HepG2 (cell line): ENCODE measurements around the gene SOCS3. TPM values are rescaled to one million over a fixed set of nuclear protein-coding genes. Genes with fewer than 3 reads are reported as not detected.

Source experiments
- GFI1 ChIP-seq: sonication (generic); formaldehyde crosslinking; IDR thresholded peaks from 2 replicates; pipeline ENCODE4 v1.5.0; 2020; ENCODE audit warnings: missing genetic modification reagents, mild to moderate bottlenecking, borderline replicate concordance
- GZF1 ChIP-seq: sonication (generic); formaldehyde crosslinking; IDR thresholded peaks from 2 replicates; pipeline ENCODE4 v1.5.1; 2020; ENCODE audit warnings: mild to moderate bottlenecking, missing genetic modification reagents
- HNF4G ChIP-seq, 2 experiments: sonication (generic) in 1 of 2; formaldehyde crosslinking in 1 of 2; IDR thresholded peaks; 2 replicates each; pipeline versions ENCODE4 v1.4.0 to v1.6.1; 2011 to 2020; ENCODE audit warnings: borderline replicate concordance in 2 of 2, low read depth in 2 of 2, mild to moderate bottlenecking in 2 of 2, low read length in 1 of 2, missing genetic modification reagents in 1 of 2, moderate library complexity in 1 of 2
- MIER3 ChIP-seq: IDR thresholded peaks from 2 replicates; pipeline ENCODE4 v1.6.1; 2016; ENCODE audit warnings: missing compliant biosample characterization, borderline replicate concordance
- MTF2 ChIP-seq: sonication (generic); formaldehyde crosslinking; IDR thresholded peaks from 2 replicates; pipeline ENCODE4 v1.5.0; 2020; ENCODE audit warnings: missing genetic modification reagents, borderline replicate concordance
- PHB2 ChIP-seq: fragments of 450-650 bp; IDR thresholded peaks from 2 replicates; pipeline ENCODE4 v1.6.1; 2018; ENCODE audit not compliant: partially characterized antibody
- RBM22 ChIP-seq: fragments of 200-400 bp; formaldehyde crosslinking; optimal IDR thresholded peaks from 2 replicates; pipeline ENCODE3; 2017; ENCODE audit warnings: mild to moderate bottlenecking, low read length, moderate library complexity
- SOX13 ChIP-seq, 3 experiments: fragments of 450-650 bp in 1 of 3; sonication (generic) in 1 of 3; formaldehyde crosslinking in 1 of 3; IDR thresholded peaks in 2 of 3; conservative IDR thresholded peaks in 1 of 3; 2 replicates each; pipeline versions ENCODE4 v1.5.0 to v1.6.1; 2016 to 2020; ENCODE audit warnings: antibody characterized with exemption in 1 of 3, mild to moderate bottlenecking in 1 of 3, missing compliant biosample characterization in 1 of 3, missing genetic modification reagents in 1 of 3, moderate library complexity in 1 of 3
- ZKSCAN1 ChIP-seq: fragments of 150-350 bp; IDR thresholded peaks from 2 replicates; pipeline ENCODE4 v1.6.1; 2014; ENCODE audit warnings: low read length
- ZNF30 ChIP-seq: sonication (generic); formaldehyde crosslinking; IDR thresholded peaks from 2 replicates; pipeline ENCODE4 v1.5.0; 2020; ENCODE audit warnings: mild to moderate bottlenecking, missing genetic modification reagents
- ZNF44 ChIP-seq: sonication (generic); formaldehyde crosslinking; IDR thresholded peaks from 2 replicates; pipeline ENCODE4 v1.5.1; 2020; ENCODE audit warnings: mild to moderate bottlenecking, missing genetic modification reagents
- polyA plus RNA-seq, 8 experiments: library from polyadenylated mRNA; depleted of rRNA in 3 of 8; stranded (reverse) in 7 of 8; unstranded in 1 of 8; fragments of >200 nt; fragmentation: Illumina TruSeq in 4 of 8; extraction: Trizol in 4 of 8; gene quantifications; 2 replicates each; pipeline versions ENCODE4 v1.2.1 to v1.2.3, GENCODE V29; 2011 to 2016; ENCODE audit warnings: low read depth in 4 of 8, missing spikeins in 1 of 8, mixed read lengths in 1 of 8; ENCODE audit not compliant: insufficient read depth in 1 of 8
- total RNA-seq, 5 experiments: library from RNA; depleted of rRNA; stranded (reverse); fragments of >200 nt; fragmentation: Illumina TruSeq; extraction: Trizol; gene quantifications; 2 replicates each; pipeline ENCODE4 v1.2.3, GENCODE V29; 2016; ENCODE audit warnings: low read depth in 1 of 5
- TF ChIP-seq, protein P1 (sequence below): IDR thresholded peaks from 2 replicates; pipeline ENCODE4 v1.6.1; 2016; ENCODE audit warnings: low read depth, control low read depth
- TF ChIP-seq, protein P2 (sequence below): sonication (generic); formaldehyde crosslinking; IDR thresholded peaks from 2 replicates; pipeline ENCODE4 v1.4.0; 2020; ENCODE audit warnings: missing genetic modification reagents
- TF ChIP-seq, protein P3 (sequence below): sonication (generic); formaldehyde crosslinking; IDR thresholded peaks from 2 replicates; pipeline ENCODE4 v1.8.0; 2022; ENCODE audit warnings: mild to moderate bottlenecking, missing genetic modification reagents; ENCODE audit not compliant: insufficient replicate concordance
- TF ChIP-seq, protein P4 (sequence below): sonication (generic); formaldehyde crosslinking; IDR thresholded peaks from 2 replicates; pipeline ENCODE4 v1.5.0; 2020; ENCODE audit warnings: missing genetic modification reagents, mild to moderate bottlenecking, borderline replicate concordance
- TF ChIP-seq, protein P5 (sequence below): sonication (generic); formaldehyde crosslinking; IDR thresholded peaks from 2 replicates; pipeline ENCODE4 v1.8.0; 2022; ENCODE audit warnings: mild to moderate bottlenecking, missing genetic modification reagents, borderline replicate concordance
- TF ChIP-seq, protein P6 (sequence below): sonication (generic); formaldehyde crosslinking; IDR thresholded peaks from 2 replicates; pipeline ENCODE4 v1.4.0; 2020; ENCODE audit warnings: missing genetic modification reagents

Gene SOCS3
- total and polyA plus RNA-seq, 2 of the 13 experiments (the other 11 are each of a cell fraction or from before 2014, with no cell fraction given): 0.77 to 2.4 TPM

DNA sequence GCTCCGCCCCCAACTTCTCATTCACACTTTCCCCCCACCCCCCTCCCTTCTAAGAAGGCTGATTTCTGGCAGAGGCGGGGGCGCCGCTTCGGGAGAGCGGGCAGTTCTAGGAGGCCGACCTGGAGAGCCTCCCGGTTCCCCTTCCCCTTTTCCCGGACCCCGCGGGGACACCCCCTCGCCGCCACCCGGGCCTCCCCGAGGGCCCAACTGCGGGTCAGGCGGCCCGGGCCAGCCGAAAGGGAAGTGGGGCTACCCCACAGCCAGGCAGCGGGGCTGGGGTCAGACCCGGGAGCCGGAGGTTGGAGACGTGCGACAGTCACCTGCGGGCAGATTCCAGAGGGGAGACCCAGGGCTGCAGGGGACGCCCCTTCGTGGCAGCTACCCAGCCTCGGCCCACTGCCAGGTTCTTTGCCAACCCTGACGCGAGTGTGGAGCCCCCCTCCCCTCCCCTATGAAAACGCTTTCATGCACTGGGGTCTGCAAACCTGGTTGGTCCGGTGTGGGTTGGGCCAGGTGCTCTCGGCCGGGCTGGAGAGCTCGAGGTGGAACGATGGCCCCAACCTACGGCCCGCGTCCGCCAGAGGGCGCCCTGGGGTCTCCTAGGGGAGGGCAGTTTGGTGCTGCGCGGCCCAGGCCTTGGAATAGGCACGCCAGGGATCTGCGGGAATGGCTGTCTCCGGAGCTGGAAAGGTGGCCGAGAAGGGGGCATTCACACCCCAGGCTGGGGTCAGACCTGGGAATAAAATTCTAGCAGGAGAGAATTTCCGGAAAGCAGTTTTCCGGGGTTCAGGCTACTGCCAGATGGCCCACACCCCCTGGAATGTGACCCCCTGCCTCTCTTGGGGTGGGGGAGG, 721 bp upstream of the SOCS3 start (continued):
- TF ChIP-seq, protein P1, sequence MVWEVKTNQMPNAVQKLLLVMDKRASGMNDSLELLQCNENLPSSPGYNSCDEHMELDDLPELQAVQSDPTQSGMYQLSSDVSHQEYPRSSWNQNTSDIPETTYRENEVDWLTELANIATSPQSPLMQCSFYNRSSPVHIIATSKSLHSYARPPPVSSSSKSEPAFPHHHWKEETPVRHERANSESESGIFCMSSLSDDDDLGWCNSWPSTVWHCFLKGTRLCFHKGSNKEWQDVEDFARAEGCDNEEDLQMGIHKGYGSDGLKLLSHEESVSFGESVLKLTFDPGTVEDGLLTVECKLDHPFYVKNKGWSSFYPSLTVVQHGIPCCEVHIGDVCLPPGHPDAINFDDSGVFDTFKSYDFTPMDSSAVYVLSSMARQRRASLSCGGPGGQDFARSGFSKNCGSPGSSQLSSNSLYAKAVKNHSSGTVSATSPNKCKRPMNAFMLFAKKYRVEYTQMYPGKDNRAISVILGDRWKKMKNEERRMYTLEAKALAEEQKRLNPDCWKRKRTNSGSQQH (CRISPR knock-in tag): no peak
- TF ChIP-seq, protein P2, sequence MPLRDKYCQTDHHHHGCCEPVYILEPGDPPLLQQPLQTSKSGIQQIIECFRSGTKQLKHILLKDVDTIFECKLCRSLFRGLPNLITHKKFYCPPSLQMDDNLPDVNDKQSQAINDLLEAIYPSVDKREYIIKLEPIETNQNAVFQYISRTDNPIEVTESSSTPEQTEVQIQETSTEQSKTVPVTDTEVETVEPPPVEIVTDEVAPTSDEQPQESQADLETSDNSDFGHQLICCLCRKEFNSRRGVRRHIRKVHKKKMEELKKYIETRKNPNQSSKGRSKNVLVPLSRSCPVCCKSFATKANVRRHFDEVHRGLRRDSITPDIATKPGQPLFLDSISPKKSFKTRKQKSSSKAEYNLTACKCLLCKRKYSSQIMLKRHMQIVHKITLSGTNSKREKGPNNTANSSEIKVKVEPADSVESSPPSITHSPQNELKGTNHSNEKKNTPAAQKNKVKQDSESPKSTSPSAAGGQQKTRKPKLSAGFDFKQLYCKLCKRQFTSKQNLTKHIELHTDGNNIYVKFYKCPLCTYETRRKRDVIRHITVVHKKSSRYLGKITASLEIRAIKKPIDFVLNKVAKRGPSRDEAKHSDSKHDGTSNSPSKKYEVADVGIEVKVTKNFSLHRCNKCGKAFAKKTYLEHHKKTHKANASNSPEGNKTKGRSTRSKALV (CRISPR knock-in tag): peak; percentile 94
- TF ChIP-seq ZKSCAN1 (no peak), ZNF30 (CRISPR knock-in tag) (no peak), PHB2 (no peak), ZNF44 (CRISPR knock-in tag) (no peak), GZF1 (CRISPR knock-in tag) (0 out of 2 replicates have a peak, but pooled peaks have one; percentile 79), GFI1 (CRISPR knock-in tag) (no peak), RBM22 (no peak), SOX13 (IDR thresholded peaks at IDR 0.05) (no peak), SOX13 (CRISPR knock-in tag; conservative IDR thresholded peaks at IDR 0.05 in 1 of 2, IDR thresholded peaks at IDR 0.05 in 1 of 2) (peak in 1 of 2 experiments; percentile 66; a peak in 2 of 4 replicates), HNF4G (IDR thresholded peaks at IDR 0.05; ENCODE audit: borderline replicate concordance, low read depth, low read length) (no peak; the same call in 1 of the 2 replicates), HNF4G (CRISPR knock-in tag; IDR thresholded peaks at IDR 0.05; ENCODE audit: borderline replicate concordance, low read depth) (peak; percentile 71; the same call in 1 of the 2 replicates), MTF2 (CRISPR knock-in tag) (peak; percentile 86; the same call in 1 of the 2 replicates), MIER3 (0 out of 2 replicates have a peak, but pooled peaks have one; percentile 31)
- TF ChIP-seq, protein P3, sequence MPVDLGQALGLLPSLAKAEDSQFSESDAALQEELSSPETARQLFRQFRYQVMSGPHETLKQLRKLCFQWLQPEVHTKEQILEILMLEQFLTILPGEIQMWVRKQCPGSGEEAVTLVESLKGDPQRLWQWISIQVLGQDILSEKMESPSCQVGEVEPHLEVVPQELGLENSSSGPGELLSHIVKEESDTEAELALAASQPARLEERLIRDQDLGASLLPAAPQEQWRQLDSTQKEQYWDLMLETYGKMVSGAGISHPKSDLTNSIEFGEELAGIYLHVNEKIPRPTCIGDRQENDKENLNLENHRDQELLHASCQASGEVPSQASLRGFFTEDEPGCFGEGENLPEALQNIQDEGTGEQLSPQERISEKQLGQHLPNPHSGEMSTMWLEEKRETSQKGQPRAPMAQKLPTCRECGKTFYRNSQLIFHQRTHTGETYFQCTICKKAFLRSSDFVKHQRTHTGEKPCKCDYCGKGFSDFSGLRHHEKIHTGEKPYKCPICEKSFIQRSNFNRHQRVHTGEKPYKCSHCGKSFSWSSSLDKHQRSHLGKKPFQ (CRISPR knock-in tag): no peak
- TF ChIP-seq, protein P4, sequence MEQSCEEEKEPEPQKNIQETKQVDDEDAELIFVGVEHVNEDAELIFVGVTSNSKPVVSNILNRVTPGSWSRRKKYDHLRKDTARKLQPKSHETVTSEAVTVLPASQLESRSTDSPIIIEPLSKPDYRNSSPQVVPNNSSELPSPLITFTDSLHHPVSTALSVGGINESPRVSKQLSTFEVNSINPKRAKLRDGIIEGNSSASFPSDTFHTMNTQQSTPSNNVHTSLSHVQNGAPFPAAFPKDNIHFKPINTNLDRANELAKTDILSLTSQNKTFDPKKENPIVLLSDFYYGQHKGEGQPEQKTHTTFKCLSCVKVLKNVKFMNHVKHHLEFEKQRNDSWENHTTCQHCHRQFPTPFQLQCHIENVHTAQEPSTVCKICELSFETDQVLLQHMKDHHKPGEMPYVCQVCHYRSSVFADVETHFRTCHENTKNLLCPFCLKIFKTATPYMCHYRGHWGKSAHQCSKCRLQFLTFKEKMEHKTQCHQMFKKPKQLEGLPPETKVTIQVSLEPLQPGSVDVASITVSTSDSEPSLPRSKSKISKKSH (CRISPR knock-in tag): 0 out of 2 replicates have a peak, but pooled peaks have one; percentile 10
- TF ChIP-seq, protein P5, sequence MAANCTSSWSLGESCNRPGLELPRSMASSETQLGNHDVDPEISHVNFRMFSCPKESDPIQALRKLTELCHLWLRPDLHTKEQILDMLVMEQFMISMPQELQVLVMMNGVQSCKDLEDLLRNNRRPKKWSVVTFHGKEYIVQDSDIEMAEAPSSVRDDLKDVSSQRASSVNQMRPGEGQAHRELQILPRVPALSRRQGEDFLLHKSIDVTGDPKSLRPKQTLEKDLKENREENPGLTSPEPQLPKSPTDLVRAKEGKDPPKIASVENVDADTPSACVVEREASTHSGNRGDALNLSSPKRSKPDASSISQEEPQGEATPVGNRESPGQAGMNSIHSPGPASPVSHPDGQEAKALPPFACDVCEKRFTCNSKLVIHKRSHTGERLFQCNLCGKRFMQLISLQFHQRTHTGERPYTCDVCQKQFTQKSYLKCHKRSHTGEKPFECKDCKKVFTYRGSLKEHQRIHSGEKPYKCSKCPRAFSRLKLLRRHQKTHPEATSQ (CRISPR knock-in tag): no peak
- TF ChIP-seq, protein P6, sequence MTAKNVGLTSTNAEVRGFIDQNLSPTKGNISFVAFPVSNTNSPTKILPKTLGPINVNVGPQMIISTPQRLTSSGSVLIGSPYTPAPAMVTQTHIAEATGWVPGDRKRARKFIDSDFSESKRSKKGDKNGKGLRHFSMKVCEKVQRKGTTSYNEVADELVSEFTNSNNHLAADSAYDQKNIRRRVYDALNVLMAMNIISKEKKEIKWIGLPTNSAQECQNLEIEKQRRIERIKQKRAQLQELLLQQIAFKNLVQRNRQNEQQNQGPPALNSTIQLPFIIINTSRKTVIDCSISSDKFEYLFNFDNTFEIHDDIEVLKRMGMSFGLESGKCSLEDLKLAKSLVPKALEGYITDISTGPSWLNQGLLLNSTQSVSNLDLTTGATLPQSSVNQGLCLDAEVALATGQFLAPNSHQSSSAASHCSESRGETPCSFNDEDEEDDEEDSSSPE: no peak
